ENCODE measurements around the gene KIAA0825.

KIAA0825 gene

DNA sequence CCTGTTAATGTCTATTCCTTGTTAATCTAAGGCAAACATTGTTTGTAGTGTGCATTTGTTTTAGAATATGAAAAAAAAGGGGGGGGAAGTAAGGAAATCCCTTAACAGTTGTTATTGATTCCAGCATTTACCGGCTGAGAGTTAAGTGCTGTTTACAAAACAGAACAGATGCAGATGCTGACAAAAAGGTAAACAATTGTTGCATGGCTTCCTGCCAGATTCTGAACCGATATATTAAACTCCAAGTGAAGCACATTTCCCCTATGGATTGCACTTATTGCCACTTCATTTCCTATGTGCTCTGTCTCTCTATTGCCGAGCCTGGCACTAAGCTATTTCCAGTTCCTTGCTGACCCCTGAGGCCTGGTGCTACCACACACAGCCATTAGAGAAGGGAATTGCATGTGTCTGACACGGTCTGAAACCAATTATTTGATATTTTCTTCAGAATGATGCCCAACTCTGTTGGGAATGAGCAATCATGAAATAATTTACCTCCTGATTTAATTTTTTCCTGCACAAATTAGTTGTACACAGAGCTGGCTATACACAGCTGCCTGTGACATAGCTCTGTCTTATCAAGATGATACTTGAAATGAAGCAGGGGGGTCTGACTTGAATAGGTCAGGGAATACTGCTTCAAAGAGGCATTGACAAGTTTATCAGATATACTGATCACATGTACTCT is 109.8 kb downstream of the KIAA0825 start:
- no peak for DNase-seq (ENCODE audit: low read depth)
- no peak overlapping the region for H3K4me3 ChIP-seq (ENCODE audit: low read length)
- TF ChIP-seq, protein P1, sequence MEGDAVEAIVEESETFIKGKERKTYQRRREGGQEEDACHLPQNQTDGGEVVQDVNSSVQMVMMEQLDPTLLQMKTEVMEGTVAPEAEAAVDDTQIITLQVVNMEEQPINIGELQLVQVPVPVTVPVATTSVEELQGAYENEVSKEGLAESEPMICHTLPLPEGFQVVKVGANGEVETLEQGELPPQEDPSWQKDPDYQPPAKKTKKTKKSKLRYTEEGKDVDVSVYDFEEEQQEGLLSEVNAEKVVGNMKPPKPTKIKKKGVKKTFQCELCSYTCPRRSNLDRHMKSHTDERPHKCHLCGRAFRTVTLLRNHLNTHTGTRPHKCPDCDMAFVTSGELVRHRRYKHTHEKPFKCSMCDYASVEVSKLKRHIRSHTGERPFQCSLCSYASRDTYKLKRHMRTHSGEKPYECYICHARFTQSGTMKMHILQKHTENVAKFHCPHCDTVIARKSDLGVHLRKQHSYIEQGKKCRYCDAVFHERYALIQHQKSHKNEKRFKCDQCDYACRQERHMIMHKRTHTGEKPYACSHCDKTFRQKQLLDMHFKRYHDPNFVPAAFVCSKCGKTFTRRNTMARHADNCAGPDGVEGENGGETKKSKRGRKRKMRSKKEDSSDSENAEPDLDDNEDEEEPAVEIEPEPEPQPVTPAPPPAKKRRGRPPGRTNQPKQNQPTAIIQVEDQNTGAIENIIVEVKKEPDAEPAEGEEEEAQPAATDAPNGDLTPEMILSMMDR (conservative IDR thresholded peaks at IDR 0.05; ENCODE audit: low read depth, low read length) = no peak

DNA sequence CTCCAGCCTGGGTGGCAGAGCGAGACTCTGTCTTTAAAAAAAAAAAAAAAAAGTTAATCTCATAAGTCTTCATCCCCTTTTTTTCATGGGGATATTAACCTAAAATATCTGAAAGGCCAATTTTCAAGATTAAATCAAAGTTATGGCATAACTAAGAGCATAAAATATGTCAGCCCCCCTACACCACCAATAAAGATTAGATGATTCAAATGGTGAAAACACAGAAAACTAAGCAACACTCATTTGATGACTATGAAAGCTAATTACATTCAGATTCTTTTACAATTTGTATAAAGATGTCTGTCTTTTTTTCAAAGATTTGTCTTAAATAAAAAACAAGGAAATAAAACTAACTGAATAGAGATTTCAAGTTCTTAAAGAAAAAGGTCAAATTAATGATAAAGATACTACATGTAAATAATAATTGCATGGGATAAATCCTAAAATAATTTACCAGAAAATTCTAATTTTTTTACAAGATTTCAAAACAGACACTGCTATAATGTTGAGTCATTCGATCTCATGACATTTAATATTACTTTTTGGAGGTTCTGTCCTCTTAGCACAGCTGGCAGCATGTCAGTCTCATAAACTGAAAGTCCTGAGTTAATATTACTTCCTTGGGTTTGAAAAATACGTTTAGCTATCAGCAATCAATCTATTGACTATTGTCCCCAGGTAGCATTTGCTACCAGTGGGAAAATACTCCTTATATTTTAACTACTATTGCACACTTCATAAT is 112.9 kb downstream of the KIAA0825 start:
- TF ChIP-seq, protein P1 (conservative IDR thresholded peaks at IDR 0.05; ENCODE audit: low read depth, low read length) = no peak
- no peak overlapping the region for H3K4me3 ChIP-seq (ENCODE audit: low read length)
- no peak for DNase-seq (ENCODE audit: low read depth)

DNA sequence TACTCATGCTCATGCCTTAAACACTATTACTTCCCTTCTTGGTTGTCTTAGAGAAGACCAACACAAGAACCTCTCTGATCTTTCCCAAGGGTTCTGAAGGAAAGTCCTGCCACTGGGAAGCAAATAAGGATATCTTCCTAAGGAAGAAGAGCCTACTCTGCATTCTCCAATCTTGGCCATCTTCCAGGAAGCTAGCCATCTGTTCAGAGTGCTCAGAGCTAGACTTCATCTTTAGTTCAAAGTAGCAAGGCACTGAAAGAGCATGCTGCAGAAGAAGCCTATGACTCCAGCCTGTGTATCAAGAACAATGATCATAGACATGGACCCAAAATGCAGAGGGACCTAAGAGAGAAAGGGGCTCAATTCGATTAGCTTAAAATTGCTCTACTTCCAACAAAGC is 114.7 kb downstream of the KIAA0825 start:
- no peak overlapping the region for H3K4me3 ChIP-seq (ENCODE audit: low read length)
- TF ChIP-seq, protein P1 (conservative IDR thresholded peaks at IDR 0.05; ENCODE audit: low read depth, low read length) = no peak
- DNase-seq (ENCODE audit: low read depth) = no peak

DNA sequence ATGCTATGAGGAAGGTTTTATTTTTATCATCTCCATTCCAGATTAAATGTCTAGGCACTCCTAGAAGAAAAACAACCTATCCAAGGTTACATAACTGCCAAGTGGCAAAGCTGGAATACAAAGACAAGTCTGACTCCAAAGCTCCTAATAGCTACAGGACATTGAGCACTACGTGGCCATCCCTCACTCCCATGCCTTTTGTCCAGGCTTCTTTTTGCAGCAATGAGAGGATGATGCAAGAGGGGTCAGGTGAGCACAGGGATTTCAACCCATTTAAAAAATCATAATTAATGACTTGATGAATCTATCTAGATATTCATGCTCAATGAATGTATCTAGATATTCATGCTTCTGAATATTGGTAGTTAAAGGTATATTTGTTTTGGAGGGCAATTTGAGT is 117.0 kb downstream of the KIAA0825 start:
- TF ChIP-seq, protein P1 (conservative IDR thresholded peaks at IDR 0.05; ENCODE audit: low read depth, low read length) = no peak
- no peak overlapping the region for H3K4me3 ChIP-seq (ENCODE audit: low read length)
- no peak for DNase-seq (ENCODE audit: low read depth)

DNA sequence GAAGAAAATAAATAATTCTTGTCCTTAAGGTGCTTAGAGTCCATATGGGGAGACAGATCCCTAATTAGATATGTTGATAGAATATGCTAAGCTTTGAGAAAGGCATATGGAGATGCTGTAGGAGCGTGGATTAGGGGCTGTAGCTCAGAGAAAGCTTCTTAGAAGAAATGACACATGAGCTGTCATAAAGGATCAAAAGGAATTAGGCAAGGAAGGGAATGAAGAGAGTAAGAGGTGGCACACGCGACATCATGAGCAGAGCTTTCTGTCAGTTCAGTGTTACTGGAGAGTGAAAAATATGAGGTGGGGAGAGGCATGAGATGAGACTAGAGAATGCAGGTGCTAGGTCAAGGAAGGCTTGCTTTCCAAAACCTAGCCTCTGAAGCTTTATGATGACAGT is 118.6 kb downstream of the KIAA0825 start:
- no peak overlapping the region for H3K4me3 ChIP-seq (ENCODE audit: low read length)
- DNase-seq (ENCODE audit: low read depth) = no peak
- TF ChIP-seq, protein P1 (conservative IDR thresholded peaks at IDR 0.05; ENCODE audit: low read depth, low read length) = no peak

DNA sequence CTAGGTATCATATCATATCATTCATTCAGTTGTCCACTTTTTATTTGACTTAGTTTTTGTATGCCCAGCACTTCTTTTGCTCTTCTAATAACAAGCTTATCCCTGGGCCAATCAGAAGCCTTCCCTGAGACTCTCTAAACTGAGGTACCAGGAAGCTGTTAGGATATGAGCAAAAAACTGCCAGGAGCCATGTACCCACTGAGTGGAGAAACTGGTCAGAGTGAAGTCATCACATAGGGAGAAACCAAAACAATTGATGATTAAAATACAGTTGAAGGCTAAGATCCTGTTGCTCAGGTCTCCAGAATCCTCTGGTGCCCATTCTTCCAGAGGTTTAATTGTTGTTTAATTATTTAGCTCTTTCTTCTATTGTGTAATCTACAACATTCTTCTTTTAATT is 120.2 kb downstream of the KIAA0825 start:
- DNase-seq (ENCODE audit: low read depth) = no peak
- no peak overlapping the region for H3K4me3 ChIP-seq (ENCODE audit: low read length)
- TF ChIP-seq, protein P1 (conservative IDR thresholded peaks at IDR 0.05; ENCODE audit: low read depth, low read length) = no peak

DNA sequence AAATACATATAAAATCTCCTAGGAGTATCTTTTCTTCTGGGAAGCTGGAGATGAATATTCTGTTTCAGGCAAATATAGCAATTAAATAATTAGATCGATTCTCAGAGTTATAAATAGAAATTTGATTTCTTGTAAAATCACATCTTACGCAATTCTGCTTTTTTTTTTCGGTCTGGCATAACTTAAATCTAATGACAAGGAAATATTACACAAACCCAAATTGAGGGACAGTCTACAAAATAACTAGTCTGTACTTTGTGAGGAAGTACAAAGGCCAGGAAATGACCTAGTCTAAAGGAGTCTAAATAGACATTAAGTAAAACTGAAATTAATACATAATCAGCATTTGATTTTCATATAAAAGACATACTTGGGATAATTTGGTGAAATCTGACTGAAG is 133.3 kb downstream of the KIAA0825 start:
- no peak for DNase-seq (ENCODE audit: low read depth)
- H3K4me3 ChIP-seq (ENCODE audit: low read length) = no peak overlapping the region
- TF ChIP-seq, protein P1 (conservative IDR thresholded peaks at IDR 0.05; ENCODE audit: low read depth, low read length) = no peak

Measured in retinal pigment epithelial cell (primary cell).